Right hindlimb (tissue), 1 donor: Measurements from ENCODE around the gene CLOCK.

Experiments
- DNase-seq: peaks from one replicate; pipeline ENCODE4 v3.0.0-alpha.2; 2018

CLOCK gene

DNA sequence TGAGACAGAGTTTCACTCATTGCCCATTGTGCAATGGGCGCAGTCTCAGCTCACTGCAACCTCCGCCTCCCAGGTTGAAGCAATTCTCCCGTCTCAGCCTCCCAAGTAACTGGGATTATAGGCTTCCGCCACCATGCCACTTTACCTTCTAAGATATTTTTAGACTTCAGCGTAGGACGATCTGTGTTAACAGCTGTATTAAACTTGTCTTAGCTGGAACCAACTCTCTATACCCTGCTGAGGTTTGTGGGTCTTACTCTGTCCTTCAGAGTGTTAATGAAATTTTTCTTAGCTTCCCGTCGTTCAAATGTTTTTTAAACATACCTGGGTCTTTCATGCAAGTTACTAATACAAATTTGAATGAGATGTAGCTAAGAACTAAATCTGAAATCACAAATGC lies 136.3 kb downstream of the CLOCK start:
- no peak for DNase-seq

DNA sequence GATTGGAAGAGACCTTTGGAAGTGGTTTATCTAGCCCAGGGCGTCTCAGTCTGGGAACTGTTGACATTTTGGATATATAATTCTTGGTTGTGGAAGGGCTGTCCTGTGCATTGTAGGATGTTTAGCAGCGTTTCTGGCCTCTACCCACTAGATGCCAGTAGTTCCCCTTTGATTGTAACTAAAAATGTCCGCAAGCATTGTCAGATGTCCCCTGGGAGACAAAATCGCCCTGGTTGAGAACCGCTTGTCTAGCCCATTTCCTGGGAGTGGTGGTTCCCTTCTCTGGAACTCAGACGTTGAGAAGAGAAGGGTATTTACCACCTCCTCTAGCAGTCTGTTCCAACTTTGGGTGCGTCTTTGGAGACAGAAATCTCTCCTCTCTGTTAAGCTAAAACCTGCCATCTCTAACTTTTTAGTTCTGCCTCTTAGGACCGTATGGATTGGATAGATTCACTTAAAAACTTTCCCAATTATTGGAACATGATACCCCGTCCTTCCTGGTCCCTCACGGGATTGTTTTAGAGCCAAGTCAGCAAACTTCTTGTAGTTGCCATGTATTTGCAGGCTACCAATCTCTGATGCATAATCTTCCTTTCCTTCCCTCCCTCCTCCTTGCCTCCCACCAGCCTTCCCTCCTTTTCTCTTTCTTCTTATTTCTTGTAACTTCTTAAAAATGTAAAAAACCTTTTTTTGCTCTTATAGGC lies 137.1 kb downstream of the CLOCK start:
- DNase-seq, result no peak

DNA sequence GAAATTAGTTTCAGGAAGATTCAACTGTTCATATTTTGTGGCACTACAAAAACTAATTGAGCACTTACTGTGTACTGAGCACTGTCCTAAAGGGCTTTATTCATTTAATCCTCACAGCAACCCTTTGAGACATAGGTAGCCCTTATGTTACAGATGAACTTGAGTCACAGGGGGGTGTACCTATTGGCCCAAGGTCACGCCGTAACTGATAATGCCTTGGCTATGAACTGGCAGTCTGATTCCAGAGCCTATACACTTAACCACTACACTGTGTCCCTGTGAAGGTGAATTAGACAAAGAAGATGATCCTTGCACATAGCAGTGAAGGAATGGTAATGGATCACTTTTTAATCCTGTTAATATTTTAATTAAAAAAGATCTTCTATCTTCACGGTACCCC lies 138.9 kb downstream of the CLOCK start:
- no peak for DNase-seq

DNA sequence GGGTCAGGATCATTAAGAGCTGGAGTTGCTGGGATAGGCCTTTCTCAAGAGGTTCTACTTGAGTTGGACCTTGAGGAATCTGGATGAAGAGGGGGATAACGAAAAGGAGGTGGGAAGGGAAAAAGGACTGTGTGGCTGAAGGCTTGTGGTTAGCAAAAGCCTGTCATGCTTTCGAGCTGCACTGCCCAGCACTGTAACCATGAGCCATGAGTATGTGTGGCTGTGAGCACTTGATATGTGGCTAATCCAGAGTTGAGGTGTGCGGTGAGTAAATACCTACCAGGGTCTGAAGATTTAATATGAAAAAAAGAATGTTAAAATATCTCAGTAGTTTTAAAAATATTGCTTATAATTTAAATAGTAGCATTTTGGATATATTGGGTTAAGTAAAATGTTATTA lies 139.6 kb downstream of the CLOCK start:
- no peak for DNase-seq

GRCh38 chr4:55406545-55406944 lies 140.2 kb downstream of the CLOCK start:
- no peak for DNase-seq

DNA sequence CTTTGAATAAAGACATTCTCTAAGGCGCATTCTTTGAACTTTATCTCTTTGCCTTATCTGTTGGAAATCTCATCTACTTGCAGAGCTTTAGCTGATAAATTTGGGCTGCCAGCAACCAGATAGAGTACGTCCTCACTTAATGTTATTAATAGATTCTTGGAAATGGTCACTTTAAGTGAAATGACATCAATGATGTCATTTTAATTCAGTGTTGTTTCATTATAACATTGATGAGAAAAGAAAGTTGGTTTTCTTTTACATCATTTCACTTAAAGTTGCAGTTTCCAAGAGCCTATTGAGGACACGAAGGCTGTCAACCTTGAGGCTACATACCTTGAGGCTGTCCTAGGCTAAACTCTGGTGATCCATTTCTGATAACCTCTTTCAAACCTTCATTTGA lies 141.6 kb downstream of the CLOCK start:
- no peak for DNase-seq

DNA sequence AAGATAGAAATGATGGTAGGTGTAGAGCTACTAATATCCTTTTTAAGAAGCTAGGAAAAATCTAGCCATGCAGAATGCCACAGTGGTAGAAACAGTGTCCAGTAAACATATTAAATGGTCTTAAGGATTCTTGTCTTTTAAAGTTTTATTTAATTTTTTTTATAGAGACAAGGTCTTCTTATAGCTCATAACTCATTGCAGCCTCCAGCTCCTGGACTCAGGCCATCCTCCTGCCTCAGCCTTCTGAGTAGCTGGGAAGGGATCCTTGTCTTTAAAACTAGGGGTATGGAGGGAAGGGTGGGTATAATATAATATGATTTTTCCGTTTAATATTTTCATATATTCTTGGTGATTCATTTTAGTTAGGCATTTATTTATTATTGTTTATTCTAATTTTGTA lies 147.1 kb downstream of the CLOCK start:
- DNase-seq, result no peak

DNA sequence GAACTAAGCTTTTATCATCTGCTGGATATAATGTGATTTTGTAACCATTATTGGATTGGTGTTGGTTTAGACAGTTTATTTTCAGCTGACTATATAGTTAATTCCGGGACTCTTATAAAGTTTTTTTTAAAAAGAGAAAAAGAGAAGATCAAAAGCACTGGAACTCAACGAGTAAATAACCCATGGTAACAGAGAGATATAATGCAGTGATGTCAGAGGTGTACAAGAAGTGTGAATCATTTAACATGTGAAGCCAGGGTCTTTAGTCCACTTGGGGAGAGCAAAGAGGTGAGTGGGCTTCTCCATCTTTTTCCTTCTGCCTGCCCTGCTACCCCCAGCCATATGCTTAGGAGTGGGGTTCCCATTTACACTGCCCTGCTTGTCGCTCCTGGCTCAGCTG lies 147.7 kb downstream of the CLOCK start:
- DNase-seq, result no peak

DNA sequence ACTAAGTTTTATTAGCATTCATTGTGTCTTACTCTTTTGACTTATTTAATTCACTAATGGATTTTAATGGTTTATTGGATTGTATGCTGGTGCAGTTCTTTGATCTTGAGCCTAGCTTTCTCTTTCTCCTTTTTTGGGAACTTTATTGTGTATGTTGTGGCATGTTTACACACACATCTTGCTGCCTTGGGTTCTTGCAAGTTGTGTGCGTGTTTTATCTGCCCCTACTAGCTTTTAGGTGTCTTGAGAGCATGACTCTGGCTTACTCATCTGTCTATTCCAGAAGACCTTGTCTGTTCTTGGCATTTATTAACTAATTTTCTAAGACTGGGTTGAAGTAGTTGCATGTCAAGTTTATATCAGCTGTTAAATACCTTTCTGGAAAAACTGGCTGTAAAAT lies 148.2 kb downstream of the CLOCK start:
- DNase-seq, result no peak

- no peak for DNase-seq
Measured at GRCh38 chr4:55397520-55398321, 149.0 kb downstream of the CLOCK start.

DNA sequence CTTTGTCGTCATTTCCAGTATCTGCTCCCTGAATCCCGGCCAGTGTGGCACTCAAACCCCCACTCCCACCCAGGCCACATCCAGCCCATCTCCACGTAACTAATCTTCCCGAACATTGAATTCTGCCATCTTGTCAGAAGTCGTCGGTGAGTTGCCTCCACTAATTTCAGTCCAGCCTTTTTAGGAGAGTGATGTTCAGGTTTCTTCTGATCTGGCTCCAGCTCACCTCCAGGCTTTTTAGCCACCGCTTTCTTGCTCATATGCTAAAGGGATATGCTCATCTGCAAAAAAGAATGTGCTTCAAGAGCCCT lies 149.6 kb downstream of the CLOCK start:
- peak; percentile 45 for DNase-seq

GRCh38 chr4:55396308-55397125 lies 150.2 kb downstream of the CLOCK start:
- peak; percentile 76 for DNase-seq

- DNase-seq, result peak; percentile 93
Measured at GRCh38 chr4:55395529-55396307, 151.0 kb downstream of the CLOCK start, which contains the start of gene TMEM165. TSS of gene TMEM165 (plus strand) at chr4:55395957. CDS start at chr4:55396190, 233 bp downstream.

DNA sequence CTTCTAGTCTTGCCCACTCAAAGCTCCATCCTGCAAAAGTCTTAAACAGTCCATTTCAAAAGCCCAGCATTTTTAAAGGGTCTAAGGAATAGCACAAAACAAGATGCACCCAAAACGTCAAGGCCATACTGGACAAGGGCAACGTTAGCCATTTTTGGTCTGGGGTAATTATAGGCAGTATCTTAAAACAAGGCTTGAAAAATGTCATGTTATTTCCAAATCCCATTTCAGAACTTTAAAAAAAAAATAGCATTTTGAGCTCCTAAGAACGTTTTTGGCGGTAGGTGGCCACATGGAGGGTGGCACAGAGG lies 151.5 kb downstream of the CLOCK start:
- no peak for DNase-seq

DNA sequence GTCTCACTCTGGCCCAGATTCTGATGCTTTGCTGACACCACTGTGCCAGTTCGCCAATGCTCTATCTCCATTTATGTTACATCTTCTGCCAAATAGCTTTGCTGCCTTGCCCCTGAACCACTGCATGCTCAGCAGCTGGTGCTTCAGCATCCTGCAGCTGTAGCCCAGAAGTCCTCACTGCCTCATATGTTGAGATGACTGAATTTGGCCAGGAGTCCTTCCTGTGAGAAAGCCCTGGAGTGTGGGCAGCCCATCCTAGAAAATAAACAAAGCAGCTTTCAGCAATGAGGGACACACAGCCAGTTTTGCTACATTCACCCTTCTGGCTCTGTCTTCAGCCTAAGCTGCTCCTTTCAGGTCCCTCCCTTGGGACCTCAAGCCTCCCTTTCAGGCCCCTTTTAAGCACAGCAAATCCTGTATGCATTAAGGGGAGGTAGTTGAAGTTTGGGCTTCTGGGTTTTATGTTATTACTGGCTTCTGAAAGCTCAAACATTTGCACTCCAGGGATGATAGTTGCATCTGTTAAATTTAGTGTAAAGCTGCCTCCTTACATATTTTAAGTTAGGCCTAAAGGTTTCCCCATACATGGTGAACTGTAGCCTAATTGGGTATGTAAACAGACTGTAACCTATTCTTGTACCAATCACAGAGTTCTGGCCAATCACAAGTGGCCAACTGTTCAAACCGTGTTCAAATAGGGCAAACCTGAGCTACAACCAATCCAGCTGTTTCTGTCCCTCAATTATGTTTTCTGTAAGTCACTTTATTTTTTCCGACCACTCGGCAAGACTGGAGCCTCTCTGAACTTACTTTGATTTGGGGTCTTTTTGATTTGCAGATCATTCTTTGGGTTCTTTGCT lies 153.0 kb downstream of the CLOCK start:
- DNase-seq, result no peak

GRCh38 chr4:55386840-55387239 lies 159.9 kb downstream of the CLOCK start:
- no peak for DNase-seq

- DNase-seq, result no peak
Measured at GRCh38 chr4:55386073-55386472, 160.6 kb downstream of the CLOCK start.

GRCh38 chr4:55385201-55385649 lies 161.5 kb downstream of the CLOCK start:
- DNase-seq, result no peak

DNA sequence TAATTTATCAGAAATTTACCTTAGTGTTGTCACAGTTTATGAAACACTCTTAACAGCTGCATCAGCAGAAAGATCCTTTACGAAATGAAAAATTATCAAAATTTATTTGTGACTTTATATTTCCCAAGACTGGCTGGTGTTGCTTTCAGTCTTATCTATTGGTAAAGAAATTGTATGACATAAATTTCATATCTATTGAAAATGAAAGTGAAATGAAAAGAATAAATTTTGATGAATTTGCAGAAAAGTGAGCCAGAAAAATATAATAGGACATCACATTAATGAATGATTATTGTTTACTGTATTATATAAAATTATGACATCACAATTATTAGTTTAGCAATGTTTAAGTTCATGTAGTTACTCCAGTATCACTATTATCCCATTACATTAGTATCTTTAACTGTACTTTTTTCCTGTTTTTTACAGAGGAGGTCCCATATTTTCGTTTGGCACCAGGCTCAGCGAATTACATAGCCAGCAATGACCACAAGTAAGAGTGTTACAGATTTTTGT lies 164.2 kb downstream of the CLOCK start:
- no peak for DNase-seq

DNA sequence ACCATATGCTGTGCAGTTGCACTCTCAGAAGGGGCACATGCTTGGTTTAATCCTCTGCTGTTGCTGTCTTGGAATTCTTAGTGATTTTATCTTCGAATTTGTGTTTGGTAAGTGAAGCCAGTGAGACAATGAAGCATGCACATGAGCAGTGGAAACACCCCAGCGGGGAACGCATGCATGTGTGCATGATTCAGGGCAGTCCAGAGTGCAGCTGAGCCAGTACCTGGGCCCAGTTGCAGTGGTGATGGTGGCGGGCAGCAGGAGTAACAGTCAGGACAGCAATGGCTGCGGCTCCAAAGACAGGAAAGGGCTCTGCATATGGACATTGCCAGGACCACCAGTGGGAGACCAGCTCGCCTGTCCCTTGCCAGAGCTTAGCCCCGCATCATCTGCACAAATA lies 165.2 kb downstream of the CLOCK start:
- DNase-seq, result no peak

GRCh38 chr4:55380576-55380975 lies 166.1 kb downstream of the CLOCK start:
- no peak for DNase-seq
